ENCODE data around the gene TAF1B. TPM values are rescaled to one million over a fixed set of nuclear protein-coding genes. Genes with fewer than 3 reads are reported as not detected.

TAF1B gene
- total and polyA plus RNA-seq, 8 donors = 22.0 to 33.9 (median 28.2) TPM

DNA sequence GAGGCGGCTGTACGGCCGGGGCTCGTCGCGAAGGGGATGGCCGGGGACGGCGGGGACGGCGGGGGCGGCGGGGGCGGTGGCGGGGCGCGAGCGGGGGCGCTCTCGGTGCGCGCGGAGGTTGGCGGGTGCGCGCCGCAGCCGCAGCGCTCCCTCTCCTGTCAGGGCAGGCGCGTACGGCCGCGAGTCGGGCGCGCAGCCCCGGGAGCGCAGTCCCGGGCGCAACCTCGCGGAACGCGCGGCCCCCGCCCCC is 107.9 kb downstream of the TAF1B start:
- TF ChIP-seq, protein P1, sequence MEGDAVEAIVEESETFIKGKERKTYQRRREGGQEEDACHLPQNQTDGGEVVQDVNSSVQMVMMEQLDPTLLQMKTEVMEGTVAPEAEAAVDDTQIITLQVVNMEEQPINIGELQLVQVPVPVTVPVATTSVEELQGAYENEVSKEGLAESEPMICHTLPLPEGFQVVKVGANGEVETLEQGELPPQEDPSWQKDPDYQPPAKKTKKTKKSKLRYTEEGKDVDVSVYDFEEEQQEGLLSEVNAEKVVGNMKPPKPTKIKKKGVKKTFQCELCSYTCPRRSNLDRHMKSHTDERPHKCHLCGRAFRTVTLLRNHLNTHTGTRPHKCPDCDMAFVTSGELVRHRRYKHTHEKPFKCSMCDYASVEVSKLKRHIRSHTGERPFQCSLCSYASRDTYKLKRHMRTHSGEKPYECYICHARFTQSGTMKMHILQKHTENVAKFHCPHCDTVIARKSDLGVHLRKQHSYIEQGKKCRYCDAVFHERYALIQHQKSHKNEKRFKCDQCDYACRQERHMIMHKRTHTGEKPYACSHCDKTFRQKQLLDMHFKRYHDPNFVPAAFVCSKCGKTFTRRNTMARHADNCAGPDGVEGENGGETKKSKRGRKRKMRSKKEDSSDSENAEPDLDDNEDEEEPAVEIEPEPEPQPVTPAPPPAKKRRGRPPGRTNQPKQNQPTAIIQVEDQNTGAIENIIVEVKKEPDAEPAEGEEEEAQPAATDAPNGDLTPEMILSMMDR (IDR thresholded peaks at IDR 0.05) = no peak
- peaks cover 0 to 75% of the 10 kb centered on the region in 2 donors for H3K27me3 ChIP-seq
- peak overlapping the region; percentile 40 to 58 for H3K4me3 ChIP-seq
- no peaks in the 10 kb centered on the region for H3K9me3 ChIP-seq
- peaks cover 0 to 30% of the 10 kb centered on the region in 2 donors for H3K4me1 ChIP-seq
- no peaks in the 10 kb centered on the region for H3K36me3 ChIP-seq
- no peak for DNase-seq
- no peak for ATAC-seq
- H3K27ac ChIP-seq = peak overlapping the region in 1 of 2 donors; percentile 67
- intact Hi-C loops (cut with DNase I) = no loop called here

GRCh38 chr2:9951522-9952285 is 108.4 kb downstream of the TAF1B start, which contains the start of gene GRHL1:
Gene GRHL1 (plus strand): TSS chr2:9951693. CDS start chr2:9951834, 141 bp downstream.
- Histone ChIP-seq H3K4me3 (peak within 1 kb of the TSS; percentile 57 to 58), H3K9me3 (no peaks in the 10 kb centered on the region), H3K27me3 (peaks cover 0 to 69% of the 10 kb centered on the region in 2 donors), H3K4me1 (peaks cover 0 to 30% of the 10 kb centered on the region in 2 donors), H3K27ac (peak within 1 kb of the TSS in 1 of 2 donors; percentile 67), H3K36me3 (no peaks in the 10 kb centered on the region)
- TF ChIP-seq, protein P1 (IDR thresholded peaks at IDR 0.05) = no peak
- ATAC-seq = peak; percentile 98
- intact Hi-C loops (cut with DNase I) = no loop called here
- peak; percentile 88 to 98 (median 94) for DNase-seq

DNA sequence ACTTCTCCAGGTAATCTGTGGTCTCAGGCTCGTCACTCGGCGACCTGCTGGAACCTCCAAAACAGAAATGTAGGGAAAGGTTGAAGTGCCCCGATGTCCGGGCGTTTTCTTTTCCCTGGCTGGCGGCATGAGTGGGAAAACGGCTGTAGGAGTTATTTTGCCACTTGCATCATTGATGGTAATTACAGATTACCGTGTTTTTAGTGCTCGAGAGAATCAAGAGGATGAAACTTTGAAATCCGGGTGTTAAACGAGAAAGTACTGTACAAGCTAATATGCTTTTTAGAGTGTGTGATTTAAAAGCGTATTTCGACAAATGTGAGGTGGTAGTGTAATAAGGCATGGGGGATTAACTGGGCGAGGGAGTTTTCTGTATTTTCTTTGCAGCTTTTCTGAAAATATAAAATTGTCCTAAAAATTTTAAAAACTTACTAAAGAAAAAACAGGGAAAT is 109.0 kb downstream of the TAF1B start:
- no peak for DNase-seq
- H3K27ac ChIP-seq = no peak overlapping the region

GRCh38 chr2:9952856-9953503 is 109.7 kb downstream of the TAF1B start:
- Histone ChIP-seq H3K4me3 (peak overlapping the region in 1 of 2 donors; percentile 58), H3K27ac (no peak overlapping the region), H3K9me3 (no peaks in the 10 kb centered on the region), H3K4me1 (peaks cover 0 to 30% of the 10 kb centered on the region in 2 donors), H3K27me3 (peaks cover 0 to 70% of the 10 kb centered on the region in 2 donors), H3K36me3 (no peaks in the 10 kb centered on the region)
- intact Hi-C loops (cut with DNase I) = no loop called here
- no peak for DNase-seq
- TF ChIP-seq, protein P1 (IDR thresholded peaks at IDR 0.05) = no peak
- no peak for ATAC-seq

More for the DNA sequence above, 109.0 kb downstream of the TAF1B start:
- Histone ChIP-seq H3K27me3 (peaks cover 0 to 65% of the 10 kb centered on the region in 2 donors), H3K4me1 (peaks cover 0 to 30% of the 10 kb centered on the region in 2 donors), H3K4me3 (peak overlapping the region; percentile 57 to 58), H3K9me3 (no peaks in the 10 kb centered on the region), H3K36me3 (no peaks in the 10 kb centered on the region)
- intact Hi-C loops (cut with DNase I) = no loop called here
- no peak for ATAC-seq
- TF ChIP-seq, protein P1 (IDR thresholded peaks at IDR 0.05) = no peak

GRCh38 chr2:9954136-9954535 is 110.9 kb downstream of the TAF1B start:
- Histone ChIP-seq H3K36me3 (no peaks in the 10 kb centered on the region), H3K4me3 (no peak overlapping the region), H3K9me3 (no peaks in the 10 kb centered on the region), H3K4me1 (peaks cover 0 to 30% of the 10 kb centered on the region in 2 donors), H3K27ac (no peak overlapping the region), H3K27me3 (peaks cover 0 to 61% of the 10 kb centered on the region in 2 donors)
- DNase-seq (no peak), ATAC-seq (no peak)
- TF ChIP-seq, protein P1 (IDR thresholded peaks at IDR 0.05) = no peak
- intact Hi-C loops (cut with DNase I) = no loop called here

Measured in left lung (tissue), 10 donors.